Measurements from ENCODE around the gene BBX. TPM values are rescaled to one million over a fixed set of nuclear protein-coding genes. Genes with fewer than 3 reads are reported as not detected.
A peak's percentile ranks its signal among the peaks of the same experiment; 100 is the strongest.

Gene BBX
- total RNA-seq, 4 donors from 2014 or later = 73.0 to 216 (median 106) TPM

DNA sequence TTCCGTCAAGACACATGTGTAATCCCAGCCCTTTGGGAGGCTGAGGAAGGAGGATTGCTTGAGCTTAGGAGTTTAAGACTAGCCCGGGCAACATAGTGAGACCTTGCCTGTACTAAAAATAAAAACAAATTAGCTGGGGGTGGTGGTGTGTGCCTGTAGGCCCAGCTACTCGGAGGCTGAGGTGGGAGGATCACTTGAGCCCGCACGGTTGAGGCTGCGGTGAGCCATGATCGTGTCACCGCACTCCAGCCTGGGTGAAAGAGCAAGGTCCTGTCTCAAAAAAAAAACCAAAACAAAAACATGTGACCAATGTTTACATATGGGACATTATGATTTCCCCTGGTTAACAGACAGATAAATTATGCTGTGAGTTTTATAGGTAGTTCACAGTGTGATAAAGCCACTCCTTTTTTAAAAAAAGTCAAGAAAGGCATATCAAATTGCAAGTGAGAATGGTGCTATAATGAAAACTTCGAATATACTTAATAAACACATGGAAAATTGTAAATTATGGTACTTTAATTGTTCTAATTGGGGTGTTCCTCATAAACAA lies 9.2 kb downstream of the BBX start:
- H3K27ac ChIP-seq = no peak overlapping the region
- 93 to 99% methylated on average over 9 of the region's 9 CpGs for WGBS, 2 donors
- no peaks in the 10 kb centered on the region for H3K9me3 ChIP-seq
- intact Hi-C loops (cut with DNase I) = no loop called here
- no peak for TF ChIP-seq POLR2A (IDR thresholded peaks at IDR 0.05)
- no peak for TF ChIP-seq CTCF (IDR thresholded peaks at IDR 0.05)
- no peaks in the 10 kb centered on the region for H3K36me3 ChIP-seq
- no peaks in the 10 kb centered on the region for H3K27me3 ChIP-seq
- H3K4me1 ChIP-seq = peaks cover 3 to 4% of the 10 kb centered on the region in 2 donors
- no peak for DNase-seq
- H3K4me3 ChIP-seq (replicated peaks in 1 of 3) = no peak overlapping the region

DNA sequence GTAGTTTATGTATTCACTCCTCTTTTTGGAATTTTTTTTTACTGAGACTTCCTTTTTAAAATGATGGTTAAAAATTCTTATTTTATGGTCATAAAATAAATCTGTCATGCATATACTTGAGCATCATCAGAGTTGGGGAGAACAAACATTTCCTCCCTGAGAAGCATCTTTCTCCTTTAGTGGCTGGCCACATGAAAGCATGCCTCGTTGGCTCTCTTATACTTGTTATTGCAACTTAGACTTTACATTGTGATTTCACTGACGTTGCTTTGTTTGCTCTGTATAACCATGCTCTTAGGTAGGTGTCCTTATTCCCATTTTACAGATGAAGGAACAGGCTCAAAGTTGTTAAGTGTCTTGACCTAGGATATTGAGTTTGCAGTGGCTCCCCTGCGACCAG lies 18.1 kb downstream of the BBX start:
- no peak for TF ChIP-seq CTCF (IDR thresholded peaks at IDR 0.05)
- TF ChIP-seq POLR2A (IDR thresholded peaks at IDR 0.05) = no peak
- 71 to 74% methylated on average over 3 of the region's 3 CpGs for WGBS, 2 donors
- Histone ChIP-seq H3K9me3 (no peaks in the 10 kb centered on the region), H3K36me3 (no peaks in the 10 kb centered on the region), H3K4me1 (no peaks in the 10 kb centered on the region), H3K27ac (no peak overlapping the region), H3K27me3 (no peaks in the 10 kb centered on the region), H3K4me3 (replicated peaks in 1 of 3) (no peak overlapping the region)
- intact Hi-C loops (cut with DNase I) = no loop called here
- no peak for DNase-seq

DNA sequence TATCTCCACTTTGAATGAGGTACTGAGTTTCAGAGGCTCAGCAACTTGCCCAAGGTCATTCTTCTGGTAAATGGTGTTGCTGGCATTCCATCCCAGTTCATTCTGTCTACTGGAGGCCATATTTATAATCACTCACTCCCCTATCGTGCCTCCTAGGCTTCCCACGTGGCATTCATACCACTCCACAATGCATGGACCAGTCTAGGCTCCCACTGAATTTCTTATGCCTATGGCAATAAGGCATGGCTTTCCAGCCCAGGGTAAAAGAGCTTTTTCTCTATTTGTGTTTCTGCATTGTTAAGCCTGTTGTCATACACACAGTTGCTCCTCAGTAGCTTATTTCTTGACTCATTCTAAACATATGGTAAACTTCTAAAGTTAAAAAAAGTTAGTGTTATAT lies 19.9 kb downstream of the BBX start:
- Histone ChIP-seq H3K4me1 (no peaks in the 10 kb centered on the region), H3K4me3 (replicated peaks in 1 of 3) (no peak overlapping the region), H3K9me3 (no peaks in the 10 kb centered on the region), H3K27me3 (no peaks in the 10 kb centered on the region), H3K27ac (no peak overlapping the region), H3K36me3 (no peaks in the 10 kb centered on the region)
- no peak for TF ChIP-seq POLR2A (IDR thresholded peaks at IDR 0.05)
- TF ChIP-seq CTCF (IDR thresholded peaks at IDR 0.05) = no peak
- intact Hi-C loops (cut with DNase I) = no loop called here
- no peak for DNase-seq
- WGBS, 2 donors = 74 to 95% methylated on average over 2 of the region's 2 CpGs

DNA sequence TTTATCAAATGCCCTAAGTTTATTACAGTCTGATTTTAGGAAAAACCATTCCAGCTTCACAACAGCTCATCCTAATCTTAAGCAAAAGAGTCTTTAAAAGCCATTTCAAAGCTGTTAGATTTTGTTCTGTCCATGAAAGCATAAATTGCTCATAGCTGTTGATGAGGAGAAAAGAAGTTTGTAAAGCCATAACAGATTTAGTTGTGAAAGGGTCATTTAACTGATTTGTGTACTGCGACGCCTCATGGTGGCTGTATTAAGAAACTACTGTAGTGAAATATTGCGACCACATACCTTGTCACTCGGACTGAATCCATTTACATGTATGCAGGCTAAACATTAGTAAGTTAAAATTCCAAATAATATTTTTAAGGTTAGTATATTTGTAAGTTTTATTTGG lies 20.9 kb downstream of the BBX start:
- Histone ChIP-seq H3K9me3 (no peaks in the 10 kb centered on the region), H3K27ac (no peak overlapping the region), H3K4me3 (replicated peaks in 1 of 3) (no peak overlapping the region), H3K4me1 (no peaks in the 10 kb centered on the region), H3K27me3 (no peaks in the 10 kb centered on the region), H3K36me3 (no peaks in the 10 kb centered on the region)
- TF ChIP-seq POLR2A (IDR thresholded peaks at IDR 0.05) = no peak
- peak in 3 of 6 experiments; percentile 18 to 30 (median 22) for TF ChIP-seq CTCF (IDR thresholded peaks at IDR 0.05)
- DNase-seq = no peak
- intact Hi-C loops (cut with DNase I) = no loop called here
- 90 to 93% methylated on average over 4 of the region's 4 CpGs for WGBS, 2 donors

DNA sequence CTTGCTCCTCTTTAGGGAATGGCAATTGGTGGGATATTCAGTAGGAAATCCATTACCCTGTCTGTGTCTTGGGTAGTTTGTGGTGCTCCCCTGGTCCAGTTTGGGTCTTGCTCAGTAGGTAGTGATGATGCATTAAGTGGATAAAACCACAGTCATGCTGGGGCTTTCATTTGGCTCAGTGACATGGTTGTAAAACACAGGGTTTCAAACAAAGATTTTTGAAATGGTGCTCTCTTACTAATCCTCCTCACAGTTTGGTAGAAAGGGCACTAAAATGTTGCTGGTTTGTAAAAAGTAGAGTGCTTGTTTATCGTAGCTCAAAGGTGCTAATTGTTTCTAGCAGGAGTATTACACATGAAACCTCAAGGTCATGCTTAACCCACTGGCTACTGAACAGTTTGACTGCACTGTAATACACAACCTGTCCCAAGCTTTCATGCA lies 22.9 kb downstream of the BBX start:
- TF ChIP-seq POLR2A (IDR thresholded peaks at IDR 0.05) = no peak
- TF ChIP-seq CTCF (IDR thresholded peaks at IDR 0.05) = no peak
- 79 to 95% methylated on average over 1 of the region's 1 CpG for WGBS, 2 donors
- Histone ChIP-seq H3K27me3 (no peaks in the 10 kb centered on the region), H3K4me3 (replicated peaks in 1 of 3) (no peak overlapping the region), H3K9me3 (no peaks in the 10 kb centered on the region), H3K36me3 (no peaks in the 10 kb centered on the region), H3K27ac (no peak overlapping the region), H3K4me1 (no peaks in the 10 kb centered on the region)
- intact Hi-C loops (cut with DNase I) = no loop called here
- DNase-seq = no peak

Data from thyroid gland (tissue), 4 donors.